GM23338 (cell line): Measurements from ENCODE around the gene LMO2. TPM values are rescaled to one million over a fixed set of nuclear protein-coding genes. Genes with fewer than 3 reads are reported as not detected.

ENCODE experiments used
- ATAC-seq: fragments of 200-7000 bp; cut with Tn5 transposase; 3 replicates; pipeline ENCODE4 v1.9.1; 2020
- DNase-seq: peaks from one replicate; pipeline ENCODE4 v3.0.0-alpha.2; 2015; ENCODE audit warnings: low spot score
- H2AFZ ChIP-seq: fragments of 200-600 bp; sonication (generic); 2 replicates; pipeline ENCODE4 v1.8.0; 2016; ENCODE audit warnings: antibody characterized with exemption, mild to moderate bottlenecking, moderate library complexity
- H3F3A ChIP-seq: fragments of 200-600 bp; sonication (generic); replicated peaks from 2 replicates; pipeline ENCODE4 v1.8.0; 2017; ENCODE audit warnings: antibody characterized with exemption, mixed run types, low read depth
- H3K27ac ChIP-seq: fragments of 200-600 bp; sonication (generic); 2 replicates; pipeline ENCODE4 v1.6.1; 2016; ENCODE audit warnings: low read depth
- H3K27me3 ChIP-seq: fragments of 200-600 bp; sonication (generic); 2 replicates; pipeline ENCODE4 v1.8.0; 2016; ENCODE audit warnings: mild to moderate bottlenecking, mixed run types, moderate library complexity; ENCODE audit not compliant: insufficient read depth
- H3K36me3 ChIP-seq: fragments of 200-600 bp; sonication (generic); 2 replicates; pipeline ENCODE4 v1.8.0; 2016; ENCODE audit warnings: mild to moderate bottlenecking; ENCODE audit not compliant: insufficient read depth
- H3K4me1 ChIP-seq: fragments of 200-600 bp; sonication (generic); 2 replicates; pipeline ENCODE4 v1.8.0; 2016; ENCODE audit warnings: mild to moderate bottlenecking, moderate library complexity; ENCODE audit not compliant: insufficient read depth
- H3K4me2 ChIP-seq: fragments of 200-600 bp; sonication (generic); 2 replicates; pipeline ENCODE4 v1.7.1; 2017; ENCODE audit warnings: mixed run types
- H3K4me3 ChIP-seq: fragments of 200-600 bp; sonication (generic); 2 replicates; pipeline ENCODE4 v1.6.1; 2016; ENCODE audit warnings: mixed run types
- H3K79me2 ChIP-seq: fragments of 200-600 bp; sonication (generic); replicated peaks from 2 replicates; pipeline ENCODE4 v1.8.0; 2017; ENCODE audit warnings: mild to moderate bottlenecking; ENCODE audit not compliant: insufficient read depth
- H3K9me2 ChIP-seq: fragments of 200-600 bp; sonication (generic); 2 replicates; pipeline ENCODE4 v1.8.0; 2017; ENCODE audit not compliant: insufficient read depth
- H4K20me1 ChIP-seq: fragments of 200-600 bp; sonication (generic); replicated peaks from 2 replicates; pipeline ENCODE4 v1.8.0; 2017; ENCODE audit warnings: mild to moderate bottlenecking; ENCODE audit not compliant: insufficient read depth
- H3K27ac Mint-ChIP-seq: 2 replicates; pipeline ENCODE4 v1.8.0; 2020; ENCODE audit warnings: inconsistent platforms, mild to moderate bottlenecking, moderate library complexity, mixed read lengths
- H3K27me3 Mint-ChIP-seq: 3 replicates; pipeline ENCODE4 v1.8.0; 2022; ENCODE audit warnings: low read depth, mild to moderate bottlenecking, moderate library complexity, mixed read lengths, inconsistent platforms; ENCODE audit not compliant: insufficient read depth, poor library complexity
- H3K36me3 Mint-ChIP-seq: 3 replicates; pipeline ENCODE4 v1.8.0; 2021; ENCODE audit warnings: low read depth, mild to moderate bottlenecking, inconsistent platforms, moderate library complexity, mixed read lengths
- H3K4me1 Mint-ChIP-seq: 3 replicates; pipeline ENCODE4 v1.8.0; 2020; ENCODE audit warnings: mild to moderate bottlenecking, inconsistent platforms, mixed read lengths
- H3K4me3 Mint-ChIP-seq: 3 replicates; pipeline ENCODE4 v1.8.0; 2021; ENCODE audit warnings: moderate library complexity, mild to moderate bottlenecking, inconsistent platforms, mixed read lengths
- H3K9me3 Mint-ChIP-seq: 3 replicates; pipeline ENCODE4 v1.8.0; 2020; ENCODE audit warnings: moderate library complexity, mild to moderate bottlenecking, inconsistent platforms, mixed read lengths
- CREB1 ChIP-seq: fragments of 250-450 bp; sonication (Bioruptor Pico); IDR thresholded peaks from 2 replicates; pipeline ENCODE4 v1.5.0; 2020; ENCODE audit warnings: low read depth, mild to moderate bottlenecking, moderate library complexity
- EZH2 ChIP-seq: fragments of 200-600 bp; sonication (generic); IDR thresholded peaks from one replicate; pipeline ENCODE4 v1.8.0; 2017; ENCODE audit warnings: antibody characterized with exemption, mild to moderate bottlenecking, low read depth; ENCODE audit not compliant: unreplicated experiment
- NANOG ChIP-seq: IDR thresholded peaks from 2 replicates; pipeline ENCODE4 v1.6.1; 2016; ENCODE audit warnings: antibody characterized with exemption, borderline replicate concordance
- POLR2AphosphoS5 ChIP-seq: IDR thresholded peaks from 2 replicates; pipeline ENCODE4 v1.6.1; 2016; ENCODE audit warnings: antibody characterized with exemption, low read depth
- ZNF114 ChIP-seq: fragments of 250-450 bp; sonication (Bioruptor Pico); IDR thresholded peaks from 2 replicates; pipeline ENCODE4 v1.5.0; 2020; ENCODE audit warnings: mild to moderate bottlenecking, moderate library complexity
- polyA plus RNA-seq: library from polyadenylated mRNA; unstranded; fragments of >200 nt; fragmentation: Nextera tagmentation; extraction: Ambion mirVana; gene quantifications from 2 replicates; pipeline ENCODE4 v1.2.1, GENCODE V29; 2016
- total RNA-seq: library from RNA; depleted of rRNA; stranded (reverse); fragments of >200 nt; shearing (Covaris generic); gene quantifications from 2 replicates; pipeline ENCODE4 v1.2.3, GENCODE V29; 2014

LMO2 gene
- total and polyA plus RNA-seq, 2 experiments from 2014 or later = 1.4 to 3.1 TPM

GRCh38 chr11:33874433-33874832 lies 17.4 kb downstream of the LMO2 start (continued):
- no peak for TF ChIP-seq NANOG
- no peak for TF ChIP-seq ZNF114 (CRISPR knock-in tag)
- no peak for TF ChIP-seq POLR2AphosphoS5

- Histone ChIP-seq H3K27ac (no peak overlapping the region), H2AFZ (peak overlapping the region; percentile 99), H4K20me1 (no peaks in the 10 kb centered on the region), H3K4me3 (peak overlapping the region; percentile 72), H3K9me2 (no peaks in the 10 kb centered on the region), H3K4me1 (peaks cover 35% of the 10 kb centered on the region), H3K36me3 (no peaks in the 10 kb centered on the region), H3F3A (0 out of 2 replicates have a peak, but pooled peaks cover 3% of the 10 kb centered on the region), H3K79me2 (no peaks in the 10 kb centered on the region), H3K27me3 (peaks cover 73% of the 10 kb centered on the region), H3K4me2 (peak overlapping the region; percentile 92)
- Mint-ChIP-seq H3K9me3 (no peaks in the 10 kb centered on the region), H3K27ac (no peak overlapping the region), H3K27me3 (peaks cover 47% of the 10 kb centered on the region), H3K36me3 (no peaks in the 10 kb centered on the region), H3K4me1 (peaks cover 12% of the 10 kb centered on the region; the same call in 2 of the 3 replicates), H3K4me3 (peak overlapping the region; percentile 92)
- TF ChIP-seq EZH2 (peak; percentile 51), CREB1 (CRISPR knock-in tag) (no peak)
- DNase-seq = peak; percentile 77
- peak; percentile 64 for ATAC-seq
Observed at GRCh38 chr11:33869481-33870422, 22.1 kb downstream of the LMO2 start.

- peak overlapping the region; percentile 97 for H2AFZ ChIP-seq
- peak; percentile 45 for TF ChIP-seq EZH2
- no peak for TF ChIP-seq ZNF114 (CRISPR knock-in tag)
- no peaks in the 10 kb centered on the region for H3K36me3 ChIP-seq
- H3K9me2 ChIP-seq = no peaks in the 10 kb centered on the region
- no peaks in the 10 kb centered on the region for H4K20me1 ChIP-seq
- H3K36me3 Mint-ChIP-seq = no peaks in the 10 kb centered on the region
- no peak overlapping the region for H3K27ac Mint-ChIP-seq
- peaks cover 73% of the 10 kb centered on the region for H3K27me3 ChIP-seq
- peak overlapping the region; percentile 72 for H3K4me3 ChIP-seq
- ATAC-seq = peak; percentile 43
- peaks cover 12% of the 10 kb centered on the region; the same call in 2 of the 3 replicates for H3K4me1 Mint-ChIP-seq
- H3K4me1 ChIP-seq = peaks cover 35% of the 10 kb centered on the region
- H3K4me2 ChIP-seq = peak overlapping the region; percentile 99
- 0 out of 2 replicates have a peak, but pooled peaks cover 3% of the 10 kb centered on the region for H3F3A ChIP-seq
- peak; percentile 50 for DNase-seq
- peak overlapping the region; percentile 73 for H3K4me3 Mint-ChIP-seq
- H3K27ac ChIP-seq = no peak overlapping the region
- H3K79me2 ChIP-seq = no peaks in the 10 kb centered on the region
- peaks cover 48% of the 10 kb centered on the region for H3K27me3 Mint-ChIP-seq
- no peaks in the 10 kb centered on the region for H3K9me3 Mint-ChIP-seq
Observed at GRCh38 chr11:33868647-33869461, 23.0 kb downstream of the LMO2 start.
